Right hindlimb (tissue), 1 donor: Measurements from ENCODE around the gene DNAJC19.
"Not testable (repeated sequence)": the region's sequence is repeated elsewhere in the genome, so short reads cannot be mapped to it uniquely, and the experiment has no call there.

Experiments
- DNase-seq: peaks from one replicate; pipeline ENCODE4 v3.0.0-alpha.2; 2018

Gene DNAJC19

DNA sequence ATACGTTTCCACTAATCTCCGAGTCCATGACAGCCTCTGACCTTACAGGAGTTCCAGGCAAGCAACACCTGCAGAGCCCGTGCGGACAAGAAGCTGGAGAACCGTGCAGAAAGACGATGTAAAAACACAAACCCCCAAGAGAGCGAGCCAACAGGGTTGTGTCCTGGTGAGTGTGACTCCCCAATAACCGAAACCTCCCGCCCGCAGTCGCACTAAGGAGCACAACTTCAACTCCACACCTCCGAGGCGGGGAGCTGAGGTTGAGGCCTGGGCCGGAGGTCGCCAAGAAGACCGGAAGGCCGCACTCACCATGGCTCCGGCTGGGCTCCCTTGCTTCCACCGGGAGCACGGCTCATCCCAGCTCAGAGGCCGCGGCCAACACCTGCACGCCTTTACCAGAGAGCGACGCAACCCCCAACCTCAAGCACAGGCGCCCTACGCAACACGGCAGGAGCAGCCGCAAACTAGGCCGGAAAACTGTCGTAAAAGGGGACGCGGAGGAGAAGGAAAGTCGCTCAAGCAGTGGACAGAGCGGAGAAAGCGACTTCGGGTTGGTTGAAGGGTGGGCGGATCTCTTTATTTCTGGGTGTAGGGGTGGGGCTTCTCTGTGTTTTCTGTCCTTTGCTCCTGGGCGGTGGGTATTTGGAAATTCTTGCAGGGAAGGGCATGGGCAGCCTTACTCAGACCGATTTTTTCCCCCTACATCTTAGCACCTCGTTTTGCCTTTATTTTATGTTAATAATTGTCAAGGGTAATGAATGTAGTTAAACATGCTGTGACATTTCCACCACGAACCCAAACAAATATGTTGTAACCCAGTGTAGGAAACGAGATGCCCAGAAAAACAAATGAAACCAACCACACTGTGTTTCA is at the start of gene DNAJC19:
Gene DNAJC19, minus strand, starts transcription at position 446 of the 873 bp plus-strand sequence. Its CDS starts 134 bp downstream, at position 312.
- peak; percentile 95 for DNase-seq

- no peak for DNase-seq
These were observed 41.4 kb upstream of the DNAJC19 start for GRCh38 chr3:181030948-181031347.

DNA sequence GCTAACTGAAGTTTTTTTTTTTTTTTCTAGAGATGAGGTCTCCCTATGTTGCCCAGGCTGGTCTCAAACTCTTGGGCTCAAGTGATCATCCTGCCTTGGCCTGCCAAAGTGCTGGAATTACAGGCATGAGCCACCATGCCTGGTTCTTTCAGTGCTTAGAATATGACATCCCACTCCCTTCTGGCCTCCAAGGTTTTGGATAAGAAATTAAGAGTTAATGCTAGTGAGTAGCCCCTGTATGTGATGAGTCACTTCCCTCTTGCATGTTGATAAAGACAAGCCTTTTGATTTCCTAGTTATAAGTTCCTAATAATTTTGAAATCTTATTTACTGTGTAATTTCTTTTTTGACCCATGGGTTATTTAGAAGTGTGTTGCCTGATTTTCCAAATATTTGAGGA is 35.7 kb upstream of the DNAJC19 start:
- no peak for DNase-seq

GRCh38 chr3:181017690-181018089 is 28.2 kb upstream of the DNAJC19 start:
- DNase-seq, result no peak

DNA sequence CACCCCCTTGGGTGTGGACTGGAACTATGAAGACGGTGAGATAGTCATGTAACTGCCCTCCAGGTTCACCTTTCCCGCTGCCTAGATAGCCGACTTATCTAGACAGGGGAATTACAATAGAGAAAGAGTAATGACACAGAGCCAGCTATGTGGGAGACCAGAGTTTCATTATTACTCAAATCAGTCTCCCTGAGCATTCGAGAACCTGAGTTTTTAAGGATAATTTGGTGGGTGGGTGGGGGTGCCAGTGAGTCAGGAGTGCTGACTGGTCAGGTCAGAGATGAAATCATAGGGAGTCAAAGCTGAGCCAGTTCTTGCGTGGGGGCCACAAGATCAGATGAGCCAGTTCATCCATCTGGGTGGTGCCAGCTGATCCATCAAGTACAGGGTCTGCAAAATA is 19.7 kb upstream of the DNAJC19 start:
- DNase-seq, result no peak

GRCh38 chr3:181008796-181009195 is 19.3 kb upstream of the DNAJC19 start:
- DNase-seq, result no peak

- DNase-seq, result no peak
These were observed 17.7 kb upstream of the DNAJC19 start for GRCh38 chr3:181007262-181007661.

DNA sequence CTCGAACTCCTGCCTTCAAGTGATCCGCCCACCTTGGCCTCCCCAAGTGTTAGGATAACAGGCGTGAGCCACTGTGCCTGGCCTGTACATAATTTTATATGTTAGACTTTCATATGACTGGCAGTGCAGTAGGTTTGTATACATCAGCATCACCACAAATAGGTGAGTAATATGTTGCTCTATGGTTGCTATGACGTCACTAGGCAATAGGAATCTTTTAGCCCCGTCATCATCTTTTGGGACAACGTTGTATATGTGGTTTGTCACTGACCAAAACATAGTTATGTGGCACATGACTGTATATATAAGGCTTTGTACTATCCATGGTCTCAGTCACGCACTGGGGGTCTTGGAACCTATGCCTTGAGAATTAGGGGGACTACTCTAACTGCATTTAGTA is 17.0 kb upstream of the DNAJC19 start:
- no peak for DNase-seq

DNA sequence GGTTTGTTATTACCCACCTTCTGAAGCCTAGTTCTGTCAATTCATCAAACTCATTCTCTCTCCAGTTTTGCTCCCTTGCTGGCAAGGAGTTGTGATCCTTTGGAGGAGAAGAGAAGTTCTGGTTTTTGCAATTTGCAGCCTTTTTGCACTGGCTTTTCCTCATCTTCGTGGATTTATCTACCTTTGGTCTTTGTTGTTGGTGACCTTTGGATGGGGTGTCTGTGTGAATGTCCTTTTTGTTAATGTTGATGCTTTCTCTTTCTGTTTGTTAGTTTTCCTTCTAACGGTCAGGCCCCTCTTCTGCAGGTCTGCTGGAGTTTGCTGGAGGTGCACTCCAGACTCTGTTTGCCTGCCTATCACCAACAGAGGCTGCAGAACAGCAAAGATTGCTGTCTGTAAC is 13.9 kb upstream of the DNAJC19 start:
- DNase-seq, result not testable (repeated sequence)

DNA sequence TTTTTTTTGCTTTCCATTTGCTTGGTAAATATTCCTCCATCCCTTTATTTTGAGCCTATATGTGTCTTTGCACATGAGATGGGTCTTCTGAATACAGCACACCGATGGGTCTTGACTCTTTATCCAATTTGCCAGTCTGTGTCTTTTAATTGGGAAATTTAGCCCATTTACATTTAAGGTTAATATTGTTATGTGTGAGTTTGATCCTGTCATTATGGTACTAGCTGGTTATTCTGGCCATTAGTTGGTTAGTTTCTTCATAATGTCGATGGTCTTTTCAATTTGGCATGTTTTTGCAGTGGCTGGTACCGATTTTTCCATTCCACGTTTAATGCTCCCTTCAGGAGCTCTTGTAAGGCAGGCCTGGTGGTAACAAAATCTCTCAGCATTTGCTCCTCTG is 12.8 kb upstream of the DNAJC19 start:
- not testable (repeated sequence) for DNase-seq

DNA sequence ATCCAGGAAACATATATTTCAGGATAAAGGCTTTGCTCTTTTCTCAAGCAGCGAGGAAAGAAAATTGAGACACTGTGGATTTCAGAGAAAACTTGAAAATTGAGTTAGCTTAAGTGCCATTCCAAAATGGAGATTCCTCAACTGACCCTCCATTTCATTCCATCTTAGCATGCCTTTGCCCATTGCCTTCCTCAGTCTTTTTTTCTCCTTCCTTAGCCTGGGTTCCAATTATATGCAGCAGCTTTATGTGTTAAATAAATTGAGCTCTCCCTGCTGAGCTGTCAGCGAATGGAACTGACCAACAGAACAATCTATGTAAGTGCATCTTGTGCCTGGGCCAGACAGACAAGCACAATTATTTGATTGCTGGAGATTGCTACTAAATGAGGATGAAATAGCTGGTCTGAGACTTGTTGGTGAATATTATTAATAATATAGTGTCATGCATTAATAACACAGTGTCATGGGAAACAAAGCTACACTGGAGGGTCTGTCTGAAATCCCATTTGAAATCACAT is 6.9 kb upstream of the DNAJC19 start:
- no peak for DNase-seq

DNA sequence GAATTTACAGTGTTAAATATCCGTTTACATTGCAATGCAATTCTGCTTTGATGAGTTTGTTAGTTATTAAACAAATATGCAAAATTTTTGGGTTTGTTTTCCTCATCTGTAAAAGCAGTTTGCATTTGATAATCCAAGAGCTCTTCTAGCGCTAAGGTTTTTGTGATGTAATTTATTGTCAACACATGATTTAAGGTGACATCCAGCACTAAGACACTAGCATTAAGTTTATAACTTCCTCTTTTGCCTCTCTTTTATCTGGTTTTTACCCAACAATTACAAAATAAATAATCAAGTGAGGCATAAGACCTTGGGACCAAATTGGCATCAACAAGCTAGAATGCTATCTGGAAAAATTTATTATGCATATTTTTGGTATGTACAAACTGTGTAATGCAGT is 969 bp upstream of the DNAJC19 start:
- DNase-seq, result no peak

DNA sequence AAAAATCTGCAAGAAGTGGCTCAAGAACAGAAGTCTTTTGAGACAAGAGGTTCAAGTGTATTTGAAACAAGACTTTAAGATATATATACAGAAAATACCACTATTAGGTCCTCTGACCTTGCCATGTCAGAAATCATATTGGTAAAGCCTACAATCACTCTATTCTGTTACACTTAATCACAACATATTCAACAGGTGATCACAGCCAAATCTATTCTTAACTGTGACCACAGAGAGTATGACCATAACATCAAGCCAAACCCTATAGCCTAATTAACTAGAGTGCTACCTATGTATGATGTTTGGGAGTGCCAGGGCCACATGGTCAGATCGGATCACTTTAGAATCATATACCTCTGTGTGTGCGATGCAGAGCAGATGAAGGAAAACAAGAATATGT is 2.2 kb downstream of the DNAJC19 start:
- DNase-seq, result no peak

DNA sequence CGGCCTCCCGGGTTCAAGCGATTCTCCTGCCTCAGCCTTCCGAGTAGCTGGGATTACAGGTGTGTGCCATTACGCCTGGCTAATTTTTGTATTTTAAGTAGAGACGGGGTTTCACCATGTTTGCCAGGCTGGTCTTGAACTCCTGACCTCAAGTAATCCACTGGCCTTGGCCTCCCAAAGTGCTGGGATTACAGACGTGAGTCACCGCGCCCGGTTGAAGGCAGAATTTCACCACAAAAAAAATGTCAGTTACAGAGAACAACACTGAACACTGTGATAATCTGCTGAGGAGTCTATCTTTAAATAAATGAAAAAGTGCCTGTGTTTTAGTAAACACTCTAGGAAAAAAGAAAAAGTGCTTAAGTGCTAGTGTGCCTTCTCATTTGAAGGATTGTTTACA is 3.2 kb downstream of the DNAJC19 start:
- DNase-seq, result not testable (repeated sequence)

DNA sequence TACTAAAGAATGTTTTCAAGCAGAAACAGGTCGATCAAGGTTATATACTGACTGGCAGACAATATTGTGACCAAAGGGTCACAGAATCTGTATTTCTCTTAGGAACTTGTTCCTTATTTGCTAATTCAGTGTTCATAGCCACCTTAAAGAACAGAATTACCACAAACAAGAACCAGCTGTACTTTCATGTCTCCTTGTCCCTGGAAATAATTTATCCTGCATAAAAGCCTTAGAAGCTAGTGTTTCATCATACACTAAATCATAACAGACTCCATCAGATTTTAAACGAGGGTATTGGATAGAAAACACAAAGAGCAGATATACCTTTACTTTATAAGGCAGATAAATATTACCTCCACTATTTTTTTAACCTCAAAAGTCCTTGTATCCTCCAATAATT is 6.4 kb downstream of the DNAJC19 start:
- DNase-seq, result no peak

- no peak for DNase-seq
These were observed 7.6 kb downstream of the DNAJC19 start for GRCh38 chr3:180981912-180982311.

- DNase-seq, result no peak
These were observed 8.9 kb downstream of the DNAJC19 start for GRCh38 chr3:180980611-180981010.

- no peak for DNase-seq
These were observed 9.6 kb downstream of the DNAJC19 start for GRCh38 chr3:180979961-180980360.

- DNase-seq, result no peak
These were observed 12.0 kb downstream of the DNAJC19 start for GRCh38 chr3:180977498-180977897.

DNA sequence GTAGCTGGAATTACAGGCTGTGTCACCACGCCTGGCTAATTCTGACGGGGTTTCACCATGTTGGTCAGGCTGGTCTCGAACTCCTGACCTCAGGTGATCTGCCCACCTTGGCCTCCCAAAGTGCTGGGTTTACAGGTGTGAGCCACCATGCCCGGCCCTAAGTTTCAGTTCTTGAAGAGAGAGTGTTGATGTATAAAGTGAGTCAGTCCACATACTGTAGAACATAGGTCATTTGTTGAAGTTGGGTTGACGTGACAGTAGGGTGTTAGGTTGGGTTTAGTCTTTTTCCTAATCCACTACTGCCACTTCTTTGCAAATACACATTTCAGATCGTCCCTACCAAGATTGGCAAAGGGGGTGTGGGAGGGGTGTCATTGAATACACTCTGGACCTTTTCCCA is 15.2 kb downstream of the DNAJC19 start:
- DNase-seq, result no peak

DNA sequence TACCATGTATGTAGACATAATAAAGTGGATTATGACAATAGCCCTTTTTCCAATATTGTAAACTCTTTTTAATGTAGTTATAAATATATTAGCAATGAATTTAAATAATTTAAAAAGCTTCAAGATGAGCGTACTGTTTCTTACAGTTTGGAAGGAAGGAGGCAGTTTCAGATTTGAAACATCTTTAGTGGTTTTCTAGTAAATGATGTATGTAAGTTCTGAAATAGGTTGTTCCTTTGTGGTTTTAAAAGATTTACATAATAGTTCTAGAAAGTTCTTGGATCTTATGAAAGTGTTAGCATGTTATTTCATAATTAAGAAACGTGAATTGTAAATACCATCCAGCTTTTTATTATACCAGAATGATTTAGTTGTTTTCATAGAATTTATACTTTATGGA is 16.0 kb downstream of the DNAJC19 start:
- DNase-seq, result no peak

- no peak for DNase-seq
These were observed 18.6 kb downstream of the DNAJC19 start for GRCh38 chr3:180970931-180971330.

- DNase-seq, result no peak
These were observed 27.0 kb downstream of the DNAJC19 start for GRCh38 chr3:180962530-180962929.

DNA sequence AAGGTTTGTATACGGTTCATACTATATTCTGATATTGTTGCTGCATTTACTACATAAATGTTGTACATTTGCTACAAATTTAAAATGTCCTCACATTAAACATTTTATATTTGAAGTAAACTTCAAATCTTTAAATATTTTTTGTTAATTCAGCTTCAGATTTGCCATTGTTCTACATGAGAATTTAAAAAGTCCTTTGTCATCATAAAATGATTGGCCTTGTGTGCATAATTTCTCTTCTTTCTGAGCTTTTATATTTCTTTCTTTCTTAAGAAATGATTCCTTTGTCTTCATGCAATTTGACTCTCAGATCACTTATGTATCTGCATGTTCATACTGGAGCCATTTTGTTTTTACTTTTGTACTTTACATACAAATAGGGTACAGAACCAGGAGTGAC is 28.0 kb downstream of the DNAJC19 start:
- DNase-seq, result no peak

GRCh38 chr3:180961087-180961486 is 28.4 kb downstream of the DNAJC19 start:
- DNase-seq, result no peak
